ENCODE measurements around the gene TMEM108. TPM values are rescaled to one million over a fixed set of nuclear protein-coding genes. Genes with fewer than 3 reads are reported as not detected.
A peak's percentile ranks its signal among the peaks of the same experiment; 100 is the strongest.

The TMEM108 gene
- total RNA-seq, 1 experiment from 2014 or later: not detected

GRCh38 chr3:133074977-133075376 lies 36.8 kb downstream of the TMEM108 start:
- no peaks in the 10 kb centered on the region for H3K4me1 Mint-ChIP-seq (ENCODE audit: insufficient read depth, unreplicated experiment)
- H3K4me3 Mint-ChIP-seq (ENCODE audit: unreplicated experiment): no peak overlapping the region
- POLR2A ChIA-PET: no interaction called here
- TF ChIP-seq CTCF (IDR thresholded peaks at IDR 0.05; ENCODE audit: unreplicated experiment): no peak
- DNase-seq (ENCODE audit: unreplicated experiment): no peak
- CTCF ChIA-PET: no interaction called here
- H3K9me3 Mint-ChIP-seq (ENCODE audit: unreplicated experiment): no peaks in the 10 kb centered on the region
- no TSS peak for BruUV-seq (replicated peaks)
- H3K36me3 Mint-ChIP-seq (ENCODE audit: insufficient read depth, unreplicated experiment): peaks cover 5% of the 10 kb centered on the region
- H3K27me3 Mint-ChIP-seq (ENCODE audit: insufficient read depth, unreplicated experiment): peaks cover 17% of the 10 kb centered on the region
- no peak overlapping the region for H3K27ac Mint-ChIP-seq (ENCODE audit: low read depth, unreplicated experiment)
- intact Hi-C loops (cut with micrococcal nuclease): no loop called here

GRCh38 chr3:133077688-133078087 lies 39.5 kb downstream of the TMEM108 start:
- Mint-ChIP-seq H3K36me3 (ENCODE audit: insufficient read depth, unreplicated experiment) (no peaks in the 10 kb centered on the region), H3K4me3 (ENCODE audit: unreplicated experiment) (no peak overlapping the region), H3K9me3 (ENCODE audit: unreplicated experiment) (no peaks in the 10 kb centered on the region), H3K27ac (ENCODE audit: low read depth, unreplicated experiment) (no peak overlapping the region), H3K27me3 (ENCODE audit: insufficient read depth, unreplicated experiment) (peaks cover 11% of the 10 kb centered on the region), H3K4me1 (ENCODE audit: insufficient read depth, unreplicated experiment) (no peaks in the 10 kb centered on the region)
- CTCF ChIA-PET: interaction anchor here (0.5 to 0.6 kb wide), 2 partner anchors 17 to 602 kb away, joined by 3 read pairs; no protein-coding TSS in a partner anchor
- BruUV-seq (replicated peaks): no TSS peak
- no peak for TF ChIP-seq CTCF (IDR thresholded peaks at IDR 0.05; ENCODE audit: unreplicated experiment)
- DNase-seq (ENCODE audit: unreplicated experiment): peak; percentile 13
- POLR2A ChIA-PET: no interaction called here
- intact Hi-C loops (cut with micrococcal nuclease): no loop called here

- Mint-ChIP-seq H3K36me3 (ENCODE audit: insufficient read depth, unreplicated experiment) (no peaks in the 10 kb centered on the region), H3K4me3 (ENCODE audit: unreplicated experiment) (no peak overlapping the region), H3K27me3 (ENCODE audit: insufficient read depth, unreplicated experiment) (peaks cover 11% of the 10 kb centered on the region), H3K9me3 (ENCODE audit: unreplicated experiment) (no peaks in the 10 kb centered on the region), H3K4me1 (ENCODE audit: insufficient read depth, unreplicated experiment) (no peaks in the 10 kb centered on the region), H3K27ac (ENCODE audit: low read depth, unreplicated experiment) (no peak overlapping the region)
- no TSS peak for BruUV-seq (replicated peaks)
- ChIA-PET CTCF (no interaction called here), POLR2A (no interaction called here)
- no peak for TF ChIP-seq CTCF (IDR thresholded peaks at IDR 0.05; ENCODE audit: unreplicated experiment)
- intact Hi-C loops (cut with micrococcal nuclease): no loop called here
- no peak for DNase-seq (ENCODE audit: unreplicated experiment)
These were observed 41.4 kb downstream of the TMEM108 start for GRCh38 chr3:133079621-133080020.

- ChIA-PET POLR2A (no interaction called here), CTCF (interaction anchor here (0.5 to 1.1 kb wide), 2 partner anchors 40 to 343 kb away, joined by 3 read pairs; no protein-coding TSS in a partner anchor)
- no peak for TF ChIP-seq CTCF (IDR thresholded peaks at IDR 0.05; ENCODE audit: unreplicated experiment)
- no peaks in the 10 kb centered on the region for H3K4me1 Mint-ChIP-seq (ENCODE audit: insufficient read depth, unreplicated experiment)
- intact Hi-C loops (cut with micrococcal nuclease): no loop called here
- no peak for DNase-seq (ENCODE audit: unreplicated experiment)
- H3K27ac Mint-ChIP-seq (ENCODE audit: low read depth, unreplicated experiment): no peak overlapping the region
- no peak overlapping the region for H3K4me3 Mint-ChIP-seq (ENCODE audit: unreplicated experiment)
- H3K9me3 Mint-ChIP-seq (ENCODE audit: unreplicated experiment): no peaks in the 10 kb centered on the region
- no TSS peak for BruUV-seq (replicated peaks)
- H3K27me3 Mint-ChIP-seq (ENCODE audit: insufficient read depth, unreplicated experiment): peaks cover 7% of the 10 kb centered on the region
- no peaks in the 10 kb centered on the region for H3K36me3 Mint-ChIP-seq (ENCODE audit: insufficient read depth, unreplicated experiment)
These were observed 42.8 kb downstream of the TMEM108 start for GRCh38 chr3:133081016-133081415.
